IMR-90 (cell line): ENCODE results near the gene SEC61A1. TPM values are rescaled to one million over a fixed set of nuclear protein-coding genes. Genes with fewer than 3 reads are reported as not detected.

Experiments used
- ATAC-seq: fragments of 200-7000 bp; cut with Tn5 transposase; 2 replicates; pipeline ENCODE4 v1.9.1; 2020; ENCODE audit warnings: low read depth, mild to moderate bottlenecking, moderate library complexity
- BruUV-seq: library from RNA; stranded (reverse); fragments of 400-500 nt; replicated peaks from 2 replicates; lab custom pipeline; 2021; lab: Mats Ljungman, UMichigan
- CTCF ChIA-PET: fragments of 300-600 bp; formaldehyde crosslinking; extraction: SDS; loops from one replicate; lab custom pipeline; 2021; ENCODE audit warnings: antibody characterized with exemption; lab: Yijun Ruan, JAX
- POLR2A ChIA-PET: fragments of 300-600 bp; sonication (Branson Sonifier 250); formaldehyde crosslinking; loops from one replicate; lab custom pipeline; 2022; ENCODE audit warnings: antibody characterized with exemption; ENCODE audit not compliant: unreplicated experiment; lab: Charles Lee
- DNase-seq: peaks from one replicate; pipeline ENCODE4 v3.0.0; 2013
- H2AFZ ChIP-seq: replicated peaks from 2 replicates; pipeline ENCODE3; 2013; ENCODE audit warnings: low read length, mild to moderate bottlenecking; ENCODE audit not compliant: poor library complexity
- H2AK5ac ChIP-seq: 2 replicates; pipeline ENCODE4 v1.6.1; 2013; ENCODE audit warnings: low read depth, low read length, inconsistent platforms
- H2AK9ac ChIP-seq: replicated peaks from 2 replicates; pipeline ENCODE3; 2013; ENCODE audit warnings: mild to moderate bottlenecking, low read depth, low read length, moderate library complexity; ENCODE audit not compliant: poor library complexity
- H2BK120ac ChIP-seq: 2 replicates; pipeline ENCODE4 v1.6.1; 2013; ENCODE audit warnings: low read depth, low read length, inconsistent platforms
- H2BK15ac ChIP-seq: 3 replicates; pipeline ENCODE4 v1.6.1; 2013; ENCODE audit warnings: low read depth, low read length, inconsistent platforms
- H2BK20ac ChIP-seq: 2 replicates; pipeline ENCODE4 v1.6.1; 2013; ENCODE audit warnings: low read depth, mild to moderate bottlenecking, inconsistent platforms, low read length, moderate library complexity
- H2BK5ac ChIP-seq: 2 replicates; pipeline ENCODE4 v1.6.1; 2013; ENCODE audit warnings: mild to moderate bottlenecking, low read depth, low read length, inconsistent platforms; ENCODE audit not compliant: poor library complexity, severe bottlenecking
- H3K14ac ChIP-seq: replicated peaks from 2 replicates; pipeline ENCODE4 v1.6.1; 2013; ENCODE audit warnings: low read depth, low read length, inconsistent platforms
- H3K18ac ChIP-seq: 2 replicates; pipeline ENCODE4 v1.6.1; 2013; ENCODE audit warnings: low read depth, low read length, control low read depth
- H3K23ac ChIP-seq: 2 replicates; pipeline ENCODE4 v1.6.1; 2013; ENCODE audit warnings: low read depth, low read length, inconsistent platforms
- H3K27ac ChIP-seq: 2 replicates; pipeline ENCODE4 v1.5.1; 2013; ENCODE audit warnings: mild to moderate bottlenecking, control low read depth, low read length; ENCODE audit not compliant: insufficient read depth
- H3K27me3 ChIP-seq: 2 replicates; pipeline ENCODE4 v1.6.1; 2013; ENCODE audit warnings: low read length; ENCODE audit not compliant: control insufficient read depth, insufficient read depth
- H3K36me3 ChIP-seq: 2 replicates; pipeline ENCODE4 v1.6.1; 2013; ENCODE audit warnings: low read length, mixed read lengths; ENCODE audit not compliant: control insufficient read depth, insufficient read depth
- H3K4ac ChIP-seq: 2 replicates; pipeline ENCODE4 v1.6.1; 2013; ENCODE audit warnings: low read depth, low read length, inconsistent platforms
- H3K4me1 ChIP-seq: 2 replicates; pipeline ENCODE4 v1.6.1; 2013; ENCODE audit warnings: low read length, mixed read lengths; ENCODE audit not compliant: control insufficient read depth, insufficient read depth
- H3K4me2 ChIP-seq: 2 replicates; pipeline ENCODE4 v1.6.1; 2013; ENCODE audit warnings: low read depth, mild to moderate bottlenecking, control low read depth, low read length, moderate library complexity
- H3K4me3 ChIP-seq: 2 replicates; pipeline ENCODE4 v1.5.1; 2013; ENCODE audit warnings: low read depth, mild to moderate bottlenecking, control low read depth, low read length, moderate library complexity; ENCODE audit not compliant: insufficient read depth
- H3K56ac ChIP-seq: 2 replicates; pipeline ENCODE4 v1.6.1; 2013; ENCODE audit warnings: low read length, inconsistent platforms; ENCODE audit not compliant: insufficient read depth; ENCODE audit errors: extremely low read depth
- H3K79me1 ChIP-seq, 2 experiments: 2 replicates each; pipeline ENCODE4 v1.6.1; 2013; ENCODE audit warnings: low read length in 2 of 2, inconsistent platforms in 1 of 2, low read depth in 1 of 2
- H3K9ac ChIP-seq: 2 replicates; pipeline ENCODE4 v1.6.1; 2013; ENCODE audit warnings: low read depth, low read length, control low read depth
- H3K9me1 ChIP-seq: 2 replicates; pipeline ENCODE4 v1.6.1; 2013; ENCODE audit warnings: low read length, inconsistent platforms; ENCODE audit not compliant: insufficient read depth
- H3K9me3 ChIP-seq: 2 replicates; pipeline ENCODE4 v1.6.1; 2013; ENCODE audit warnings: low read length; ENCODE audit not compliant: control insufficient read depth, insufficient read depth
- H4K20me1 ChIP-seq: 2 replicates; pipeline ENCODE4 v1.6.1; 2013; ENCODE audit warnings: low read length, inconsistent platforms; ENCODE audit not compliant: insufficient read depth
- H4K5ac ChIP-seq: 2 replicates; pipeline ENCODE4 v1.6.1; 2013; ENCODE audit warnings: mild to moderate bottlenecking, low read depth, low read length, control low read depth
- H4K8ac ChIP-seq, 2 experiments: 2 replicates each; pipeline ENCODE4 v1.6.1; 2013; ENCODE audit warnings: low read depth in 2 of 2, low read length in 2 of 2, control low read depth in 1 of 2, inconsistent platforms in 1 of 2
- H4K91ac ChIP-seq: 2 replicates; pipeline ENCODE4 v1.6.1; 2013; ENCODE audit warnings: low read depth, low read length, inconsistent platforms; ENCODE audit not compliant: insufficient read depth
- BHLHE40 ChIP-seq: fragments of 150-350 bp; IDR thresholded peaks from 2 replicates; pipeline ENCODE4 v1.6.1; 2016; ENCODE audit warnings: mild to moderate bottlenecking, low read depth, low read length
- CEBPB ChIP-seq: IDR thresholded peaks from 2 replicates; pipeline ENCODE4 v1.6.1; 2012; ENCODE audit warnings: low read depth, low read length, improper control_type of control experiment
- CHD1 ChIP-seq: IDR thresholded peaks from 2 replicates; pipeline ENCODE4 v1.6.1; 2012; ENCODE audit warnings: low read depth, low read length, improper control_type of control experiment
- ELK1 ChIP-seq: fragments of 150-350 bp; IDR thresholded peaks from 2 replicates; pipeline ENCODE4 v1.6.1; 2016; ENCODE audit warnings: low read depth, mild to moderate bottlenecking, low read length, moderate library complexity, borderline replicate concordance
- FOS ChIP-seq: fragments of 150-350 bp; IDR thresholded peaks from 2 replicates; pipeline ENCODE4 v1.6.1; 2016; ENCODE audit warnings: low read depth, low read length
- MAFK ChIP-seq: IDR thresholded peaks from 2 replicates; pipeline ENCODE4 v1.6.1; 2012; ENCODE audit warnings: low read depth, low read length, improper control_type of control experiment
- MAZ ChIP-seq: IDR thresholded peaks from 2 replicates; pipeline ENCODE4 v1.6.1; 2012; ENCODE audit warnings: low read depth, mild to moderate bottlenecking, low read length, improper control_type of control experiment, moderate library complexity, borderline replicate concordance
- MXI1 ChIP-seq: IDR thresholded peaks from 2 replicates; pipeline ENCODE4 v1.6.1; 2012; ENCODE audit warnings: low read depth, mild to moderate bottlenecking, low read length, moderate library complexity, borderline replicate concordance
- NFE2L2 ChIP-seq: fragments of 150-350 bp; IDR thresholded peaks from 2 replicates; pipeline ENCODE4 v1.6.1; 2016; ENCODE audit warnings: low read depth, mild to moderate bottlenecking, low read length
- POLR2A ChIP-seq: IDR thresholded peaks from 2 replicates; pipeline ENCODE4 v1.6.1; 2012; ENCODE audit warnings: mild to moderate bottlenecking, low read depth, low read length
- RAD21 ChIP-seq: IDR thresholded peaks from 2 replicates; pipeline ENCODE4 v1.6.1; 2012; ENCODE audit warnings: low read length, improper control_type of control experiment
- RCOR1 ChIP-seq: IDR thresholded peaks from 2 replicates; pipeline ENCODE4 v1.6.1; 2012; ENCODE audit warnings: mild to moderate bottlenecking, low read length, improper control_type of control experiment; ENCODE audit not compliant: insufficient replicate concordance
- RFX5 ChIP-seq: IDR thresholded peaks from 2 replicates; pipeline ENCODE4 v1.8.0; 2012; ENCODE audit warnings: low read depth, mild to moderate bottlenecking, low read length, moderate library complexity
- SMC3 ChIP-seq: fragments of 150-350 bp; IDR thresholded peaks from 2 replicates; pipeline ENCODE4 v1.6.1; 2016; ENCODE audit warnings: low read depth, mild to moderate bottlenecking, antibody characterized with exemption, low read length, moderate library complexity
- WGBS, 2 experiments: methylation state at CpG; one replicate each; pipeline versions ENCODE4 v1.1.5 to v1.1.7; 2013; ENCODE audit warnings: missing lambda C conversion rate in 2 of 2; ENCODE audit not compliant: insufficient read length in 1 of 2; ENCODE audit errors: extremely low coverage in 2 of 2; 5-methylcytosine and 5-hydroxymethylcytosine counted together
- dilution Hi-C: fragments of 300-500 bp; cut with HindIII; formaldehyde crosslinking; loops from one replicate; pipeline ENCODE4 v1.14.3; 2018; ENCODE audit warnings: low sequenced_read_pairs; ENCODE audit not compliant: unreplicated experiment
- in situ Hi-C: fragments of 300-500 bp; cut with MboI; formaldehyde crosslinking; loops from 3 replicates; pipeline ENCODE4 v1.14.3; 2019; ENCODE audit warnings: low sequenced_read_pairs, inconsistent platforms, mixed read lengths
- intact Hi-C: fragments of 100-400 bp; cut with micrococcal nuclease; formaldehyde crosslinking; loops from 2 replicates; pipeline ENCODE4 v1.10.0; 2022
- polyA plus RNA-seq, 3 experiments: library from polyadenylated mRNA; depleted of rRNA; stranded (reverse); fragments of >200 nt; gene quantifications; 2 replicates each; pipeline ENCODE4 v1.2.3, GENCODE V29; 2012; ENCODE audit warnings: low replicate concordance in 1 of 3
- total RNA-seq: library from RNA; depleted of rRNA; stranded (reverse); fragments of >200 nt; gene quantifications from 2 replicates; pipeline ENCODE4 v1.2.3, GENCODE V29; 2012
- TF ChIP-seq, protein P1 (sequence below): fragments of 150-350 bp; IDR thresholded peaks from 2 replicates; pipeline ENCODE4 v1.6.1; 2017; ENCODE audit warnings: mild to moderate bottlenecking, antibody characterized with exemption, low read length, low read depth
- TF ChIP-seq, protein P2 (sequence below): conservative IDR thresholded peaks from 2 replicates; pipeline ENCODE4 v1.5.1; 2012; ENCODE audit warnings: mild to moderate bottlenecking, low read depth, low read length, improper control_type of control experiment

SEC61A1 gene
- total and polyA plus RNA-seq, 2 of the 4 experiments (the other 2 are of a cell fraction) = 377 to 478 TPM

DNA sequence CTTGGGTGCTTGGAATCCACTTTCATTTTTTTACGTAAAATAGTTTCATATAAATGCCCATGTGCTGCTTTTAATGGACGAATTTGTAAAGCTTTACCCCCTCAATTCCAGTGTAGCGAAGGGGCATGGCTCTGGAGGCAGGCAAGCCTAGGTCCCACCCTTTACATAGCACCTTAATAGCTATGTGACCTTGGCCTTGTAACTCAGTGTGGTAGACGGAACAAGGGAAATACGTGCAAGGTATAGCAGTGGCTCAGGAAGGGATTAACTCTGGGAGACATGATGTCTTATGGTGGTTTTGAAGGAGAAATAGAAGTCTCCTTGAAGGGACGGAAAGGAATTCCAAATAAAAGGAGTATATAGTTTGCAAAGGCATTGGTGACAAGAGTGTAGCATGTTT lies 1.4 kb downstream of the SEC61A1 start:
- no peak for ATAC-seq
- in situ Hi-C loops (no loop called here), dilution Hi-C loops (no loop called here), intact Hi-C loops (loop anchor here (2.0 to 5.0 kb wide), 3 partner anchors 363 to 461 kb away; partner anchors contain the start of gene TPRA1)
- peak overlapping the region; percentile 99 for H3K23ac ChIP-seq
- H4K91ac ChIP-seq = no peak overlapping the region
- H3K27ac ChIP-seq = peak overlapping the region; percentile 7; the same call in 1 of the 2 replicates
- no peak overlapping the region for H2AFZ ChIP-seq
- H2AK9ac ChIP-seq = no peak overlapping the region
- H3K9me3 ChIP-seq = no peaks in the 10 kb centered on the region
- ChIA-PET POLR2A (no interaction called here), CTCF (no interaction called here)
- no peak overlapping the region for H4K5ac ChIP-seq
- TF ChIP-seq RAD21 = no peak
- TF ChIP-seq RCOR1 = no peak
- TF ChIP-seq CHD1 = no peak
- TF ChIP-seq RFX5 = no peak
- no peak for TF ChIP-seq SMC3
- no peak for TF ChIP-seq FOS
- no peak for TF ChIP-seq NFE2L2
- no peak for TF ChIP-seq POLR2A
- no peak for TF ChIP-seq MAFK
- no peak for TF ChIP-seq ELK1
- no peak for TF ChIP-seq BHLHE40
- TF ChIP-seq, protein P1, sequence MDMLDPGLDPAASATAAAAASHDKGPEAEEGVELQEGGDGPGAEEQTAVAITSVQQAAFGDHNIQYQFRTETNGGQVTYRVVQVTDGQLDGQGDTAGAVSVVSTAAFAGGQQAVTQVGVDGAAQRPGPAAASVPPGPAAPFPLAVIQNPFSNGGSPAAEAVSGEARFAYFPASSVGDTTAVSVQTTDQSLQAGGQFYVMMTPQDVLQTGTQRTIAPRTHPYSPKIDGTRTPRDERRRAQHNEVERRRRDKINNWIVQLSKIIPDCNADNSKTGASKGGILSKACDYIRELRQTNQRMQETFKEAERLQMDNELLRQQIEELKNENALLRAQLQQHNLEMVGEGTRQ = no peak
- TF ChIP-seq CEBPB = no peak
- TF ChIP-seq, protein P2, sequence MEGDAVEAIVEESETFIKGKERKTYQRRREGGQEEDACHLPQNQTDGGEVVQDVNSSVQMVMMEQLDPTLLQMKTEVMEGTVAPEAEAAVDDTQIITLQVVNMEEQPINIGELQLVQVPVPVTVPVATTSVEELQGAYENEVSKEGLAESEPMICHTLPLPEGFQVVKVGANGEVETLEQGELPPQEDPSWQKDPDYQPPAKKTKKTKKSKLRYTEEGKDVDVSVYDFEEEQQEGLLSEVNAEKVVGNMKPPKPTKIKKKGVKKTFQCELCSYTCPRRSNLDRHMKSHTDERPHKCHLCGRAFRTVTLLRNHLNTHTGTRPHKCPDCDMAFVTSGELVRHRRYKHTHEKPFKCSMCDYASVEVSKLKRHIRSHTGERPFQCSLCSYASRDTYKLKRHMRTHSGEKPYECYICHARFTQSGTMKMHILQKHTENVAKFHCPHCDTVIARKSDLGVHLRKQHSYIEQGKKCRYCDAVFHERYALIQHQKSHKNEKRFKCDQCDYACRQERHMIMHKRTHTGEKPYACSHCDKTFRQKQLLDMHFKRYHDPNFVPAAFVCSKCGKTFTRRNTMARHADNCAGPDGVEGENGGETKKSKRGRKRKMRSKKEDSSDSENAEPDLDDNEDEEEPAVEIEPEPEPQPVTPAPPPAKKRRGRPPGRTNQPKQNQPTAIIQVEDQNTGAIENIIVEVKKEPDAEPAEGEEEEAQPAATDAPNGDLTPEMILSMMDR = no peak
- no peak for TF ChIP-seq MAZ
- TF ChIP-seq MXI1 = no peak
- peak overlapping the region; percentile 93 for H3K4me3 ChIP-seq
- no peaks in the 10 kb centered on the region; the same call in 1 of the 2 replicates for H3K27me3 ChIP-seq
- H3K4me2 ChIP-seq = peak overlapping the region; percentile 75
- H3K4me1 ChIP-seq = peaks cover 12% of the 10 kb centered on the region
- H3K79me1 ChIP-seq = peaks cover 11 to 41% of the 10 kb centered on the region in 2 experiments
- no peak overlapping the region for H2BK20ac ChIP-seq
- DNase-seq = no peak
- H2BK5ac ChIP-seq = peak overlapping the region; percentile 91
- H2AK5ac ChIP-seq = peak overlapping the region; percentile 51; the same call in 1 of the 2 replicates
- no peak overlapping the region for H2BK15ac ChIP-seq
- peaks cover 8% of the 10 kb centered on the region for H3K9me1 ChIP-seq
- H2BK120ac ChIP-seq = no peak overlapping the region
- H3K36me3 ChIP-seq = peaks cover 22% of the 10 kb centered on the region
- peaks cover 41% of the 10 kb centered on the region for H4K20me1 ChIP-seq
- H3K14ac ChIP-seq = peak overlapping the region; percentile 69
- BruUV-seq = no TSS peak
- H3K56ac ChIP-seq = no peak overlapping the region
- no peak overlapping the region for H4K8ac ChIP-seq
- peak overlapping the region; percentile 97; the same call in 1 of the 2 replicates for H3K9ac ChIP-seq
- WGBS, 2 experiments = 43% methylated on average over 1 of the region's 6 CpGs; no CpG with 5 or more reads in 1 of the 2 experiments
- H3K18ac ChIP-seq = no peak overlapping the region
- H3K4ac ChIP-seq = no peak overlapping the region
